Hepatocyte (in vitro differentiated cells): Measurements from ENCODE around the gene COL5A1. TPM values are rescaled to one million over a fixed set of nuclear protein-coding genes. Genes with fewer than 3 reads are reported as not detected.

Experiments
- DNase-seq: peaks from one replicate; pipeline ENCODE4 v3.0.0-alpha.2; 2016; ENCODE audit warnings: low spot score
- H2AFZ ChIP-seq: fragments of 200-600 bp; sonication (generic); 2 replicates; pipeline ENCODE4 v1.6.0; 2016; ENCODE audit warnings: antibody characterized with exemption, mild to moderate bottlenecking
- H3K27ac ChIP-seq: fragments of 200-600 bp; sonication (generic); 2 replicates; pipeline ENCODE4 v1.5.1; 2016; ENCODE audit warnings: mild to moderate bottlenecking
- H3K27me3 ChIP-seq: fragments of 200-600 bp; sonication (generic); 2 replicates; pipeline ENCODE4 v1.6.1; 2016
- H3K36me3 ChIP-seq: fragments of 200-600 bp; sonication (generic); replicated peaks from 2 replicates; pipeline ENCODE4 v1.5.1; 2016; ENCODE audit warnings: low read depth; ENCODE audit not compliant: insufficient read depth
- H3K4me1 ChIP-seq: fragments of 200-600 bp; sonication (generic); 2 replicates; pipeline ENCODE4 v1.5.1; 2016; ENCODE audit warnings: mild to moderate bottlenecking, moderate library complexity; ENCODE audit not compliant: insufficient read depth
- H3K4me2 ChIP-seq: fragments of 200-600 bp; sonication (generic); 2 replicates; pipeline ENCODE4 v1.6.0; 2016
- H3K4me3 ChIP-seq: fragments of 200-600 bp; sonication (generic); 2 replicates; pipeline ENCODE4 v1.5.1; 2016; ENCODE audit warnings: mild to moderate bottlenecking
- H3K79me2 ChIP-seq: fragments of 200-600 bp; sonication (generic); 2 replicates; pipeline ENCODE4 v1.6.0; 2017; ENCODE audit warnings: mild to moderate bottlenecking
- H3K9me2 ChIP-seq: fragments of 200-600 bp; sonication (generic); replicated peaks from 2 replicates; pipeline ENCODE4 v1.6.0; 2017; ENCODE audit warnings: mild to moderate bottlenecking; ENCODE audit not compliant: insufficient read depth
- H3K9me3 ChIP-seq: fragments of 200-600 bp; sonication (generic); 2 replicates; pipeline ENCODE4 v1.5.1; 2016; ENCODE audit warnings: low read depth, mild to moderate bottlenecking
- H4K20me1 ChIP-seq: fragments of 200-600 bp; sonication (generic); 2 replicates; pipeline ENCODE4 v1.6.0; 2016; ENCODE audit warnings: mild to moderate bottlenecking; ENCODE audit not compliant: insufficient read depth, poor library complexity, severe bottlenecking
- EZH2 ChIP-seq: fragments of 200-600 bp; sonication (generic); IDR thresholded peaks from 2 replicates; pipeline ENCODE4 v1.6.1; 2016; ENCODE audit warnings: antibody characterized with exemption, mild to moderate bottlenecking, borderline replicate concordance
- EZH2phosphoT487 ChIP-seq: fragments of 200-600 bp; sonication (generic); IDR thresholded peaks from one replicate; pipeline ENCODE4 v1.6.1; 2018; ENCODE audit warnings: antibody characterized with exemption, mild to moderate bottlenecking, low read depth, moderate library complexity; ENCODE audit not compliant: unreplicated experiment, severe bottlenecking
- WGBS: methylation state at CpG from one replicate; pipeline ENCODE4 v1.1.6; 2016; ENCODE audit warnings: low lambda C conversion rate; ENCODE audit errors: missing lambda C conversion rate; 5-methylcytosine and 5-hydroxymethylcytosine counted together
- polyA plus RNA-seq: library from polyadenylated mRNA; unstranded; fragments of >200 nt; fragmentation: Nextera tagmentation; extraction: Ambion mirVana; gene quantifications from 2 replicates; pipeline ENCODE4 v1.2.1, GENCODE V29; 2016
- total RNA-seq: library from RNA; depleted of rRNA; stranded (reverse); fragments of >200 nt; gene quantifications from 2 replicates; pipeline ENCODE4 v1.2.3, GENCODE V29; 2014
- TF ChIP-seq, protein P1 (sequence below): fragments of 200-600 bp; sonication (generic); IDR thresholded peaks from 2 replicates; pipeline ENCODE4 v1.5.1; 2016; ENCODE audit warnings: antibody characterized with exemption, mild to moderate bottlenecking; ENCODE audit not compliant: poor library complexity

COL5A1 gene
- total and polyA plus RNA-seq, 2 experiments from 2014 or later = 342 to 347 TPM

DNA sequence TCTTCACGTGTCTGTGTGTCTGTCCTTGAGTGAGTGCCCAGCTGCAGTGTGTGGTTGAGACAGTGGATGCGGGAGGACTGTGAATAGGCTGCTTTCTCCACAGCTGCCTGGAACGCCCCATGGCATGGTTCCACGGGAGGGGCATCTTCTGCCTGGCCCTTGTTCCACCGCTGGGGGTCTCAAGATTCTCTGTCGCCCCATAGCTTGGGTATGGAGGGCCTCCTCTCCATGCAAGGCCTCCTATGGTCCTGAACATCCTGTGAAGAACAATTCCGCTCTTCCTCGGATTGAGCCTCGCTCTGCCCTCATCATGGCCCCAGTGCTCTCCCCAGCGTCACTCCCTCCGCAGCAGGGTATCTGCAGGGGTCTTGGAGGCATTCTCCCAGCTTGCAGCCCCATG lies 36.1 kb downstream of the COL5A1 start:
- Histone ChIP-seq H3K4me2 (no peak overlapping the region), H3K27me3 (no peaks in the 10 kb centered on the region), H3K36me3 (no peaks in the 10 kb centered on the region), H2AFZ (no peak overlapping the region), H3K4me3 (no peak overlapping the region), H3K9me3 (no peaks in the 10 kb centered on the region), H3K79me2 (peaks cover 93% of the 10 kb centered on the region), H3K9me2 (no peaks in the 10 kb centered on the region), H3K4me1 (peaks cover 6% of the 10 kb centered on the region), H4K20me1 (peaks cover 96% of the 10 kb centered on the region), H3K27ac (no peak overlapping the region)
- TF ChIP-seq, protein P1, sequence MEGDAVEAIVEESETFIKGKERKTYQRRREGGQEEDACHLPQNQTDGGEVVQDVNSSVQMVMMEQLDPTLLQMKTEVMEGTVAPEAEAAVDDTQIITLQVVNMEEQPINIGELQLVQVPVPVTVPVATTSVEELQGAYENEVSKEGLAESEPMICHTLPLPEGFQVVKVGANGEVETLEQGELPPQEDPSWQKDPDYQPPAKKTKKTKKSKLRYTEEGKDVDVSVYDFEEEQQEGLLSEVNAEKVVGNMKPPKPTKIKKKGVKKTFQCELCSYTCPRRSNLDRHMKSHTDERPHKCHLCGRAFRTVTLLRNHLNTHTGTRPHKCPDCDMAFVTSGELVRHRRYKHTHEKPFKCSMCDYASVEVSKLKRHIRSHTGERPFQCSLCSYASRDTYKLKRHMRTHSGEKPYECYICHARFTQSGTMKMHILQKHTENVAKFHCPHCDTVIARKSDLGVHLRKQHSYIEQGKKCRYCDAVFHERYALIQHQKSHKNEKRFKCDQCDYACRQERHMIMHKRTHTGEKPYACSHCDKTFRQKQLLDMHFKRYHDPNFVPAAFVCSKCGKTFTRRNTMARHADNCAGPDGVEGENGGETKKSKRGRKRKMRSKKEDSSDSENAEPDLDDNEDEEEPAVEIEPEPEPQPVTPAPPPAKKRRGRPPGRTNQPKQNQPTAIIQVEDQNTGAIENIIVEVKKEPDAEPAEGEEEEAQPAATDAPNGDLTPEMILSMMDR = no peak
- no peak for TF ChIP-seq EZH2phosphoT487
- TF ChIP-seq EZH2 = no peak
- no peak for DNase-seq
- 94% methylated on average over 11 of the region's 11 CpGs for WGBS

DNA sequence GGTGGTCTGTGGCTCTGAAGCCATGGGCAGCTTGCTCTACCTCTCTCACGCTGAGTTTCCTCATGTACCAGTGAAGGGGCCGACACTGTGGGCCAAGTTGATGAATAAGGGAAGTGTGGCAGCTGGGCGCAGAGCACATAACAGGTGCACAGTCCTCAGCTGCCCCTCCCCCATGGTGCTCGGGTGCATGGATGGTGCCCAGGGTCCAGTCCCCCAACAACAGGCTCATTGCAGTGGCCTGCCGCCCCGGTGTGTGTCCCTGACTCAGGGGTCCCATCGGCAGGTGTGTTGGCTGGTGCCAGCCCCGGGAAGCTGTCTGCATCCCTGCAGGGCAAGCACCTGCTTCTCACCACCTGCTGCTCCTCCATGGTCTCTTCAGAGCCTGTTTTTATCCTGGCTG lies 36.6 kb downstream of the COL5A1 start:
- DNase-seq = no peak
- H3K27me3 ChIP-seq = no peaks in the 10 kb centered on the region
- no peak overlapping the region for H3K4me2 ChIP-seq
- no peak overlapping the region for H3K4me3 ChIP-seq
- H4K20me1 ChIP-seq = peaks cover 96% of the 10 kb centered on the region
- peaks cover 93% of the 10 kb centered on the region for H3K79me2 ChIP-seq
- no peaks in the 10 kb centered on the region for H3K36me3 ChIP-seq
- H2AFZ ChIP-seq = no peak overlapping the region
- H3K9me3 ChIP-seq = no peaks in the 10 kb centered on the region
- no peaks in the 10 kb centered on the region for H3K9me2 ChIP-seq
- TF ChIP-seq EZH2phosphoT487 = no peak
- TF ChIP-seq EZH2 = no peak
- TF ChIP-seq, protein P1 = no peak
- peaks cover 6% of the 10 kb centered on the region for H3K4me1 ChIP-seq
- WGBS = 90% methylated on average over 8 of the region's 8 CpGs
- no peak overlapping the region for H3K27ac ChIP-seq

DNA sequence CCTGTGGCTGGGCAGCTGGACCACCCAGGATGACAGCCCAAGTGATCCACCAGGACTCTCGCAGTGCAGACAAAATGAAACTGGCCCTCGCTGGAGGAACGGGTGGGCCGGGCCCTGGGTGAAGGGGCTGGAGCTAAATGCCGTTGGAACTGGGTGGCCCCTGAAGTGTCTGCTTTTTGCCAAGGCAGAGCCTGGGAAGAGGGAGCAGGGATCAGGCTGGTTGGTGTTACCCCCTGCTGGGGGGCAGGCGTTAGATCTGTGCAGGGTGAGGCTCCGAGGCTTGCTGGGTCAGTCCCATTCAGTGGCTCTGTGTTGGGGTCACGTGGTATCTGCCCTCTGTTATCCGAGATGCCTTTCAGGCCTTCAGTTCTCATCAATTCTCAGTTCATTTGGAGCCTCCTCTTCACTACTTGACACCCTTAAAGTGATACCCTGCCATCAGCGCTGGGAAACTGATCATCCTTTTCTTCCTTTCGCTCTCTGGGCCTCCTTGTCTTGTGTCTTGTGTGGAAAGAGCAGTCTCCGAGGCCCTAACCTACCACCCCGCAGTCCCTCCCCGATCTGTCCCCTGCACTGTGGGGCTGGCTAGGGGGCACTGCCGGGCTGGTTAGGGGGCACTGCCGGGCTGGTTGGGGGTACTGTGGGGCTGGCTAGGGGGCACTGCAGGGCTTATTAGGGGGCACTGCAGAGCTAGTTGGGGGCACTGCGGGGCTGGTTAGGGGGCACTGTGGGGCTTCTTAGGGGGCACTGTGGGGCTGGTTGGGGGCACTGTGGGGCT lies 37.3 kb downstream of the COL5A1 start:
- DNase-seq = no peak
- no peaks in the 10 kb centered on the region for H3K9me2 ChIP-seq
- H3K79me2 ChIP-seq = peaks cover 88% of the 10 kb centered on the region
- no peak overlapping the region for H3K4me3 ChIP-seq
- 66% methylated on average over 13 of the region's 17 CpGs for WGBS
- H3K4me1 ChIP-seq = peaks cover 6% of the 10 kb centered on the region
- peaks cover 97% of the 10 kb centered on the region for H4K20me1 ChIP-seq
- H3K27me3 ChIP-seq = no peaks in the 10 kb centered on the region
- no peaks in the 10 kb centered on the region for H3K36me3 ChIP-seq
- no peak overlapping the region for H3K4me2 ChIP-seq
- no peaks in the 10 kb centered on the region for H3K9me3 ChIP-seq
- TF ChIP-seq, protein P1 = no peak
- TF ChIP-seq EZH2phosphoT487 = no peak
- TF ChIP-seq EZH2 = no peak
- H3K27ac ChIP-seq = no peak overlapping the region
- no peak overlapping the region for H2AFZ ChIP-seq
